Forelimb muscle (tissue), 1 donor: ENCODE data around the gene GP5. TPM values are rescaled to one million over a fixed set of nuclear protein-coding genes. Genes with fewer than 3 reads are reported as not detected.

ENCODE experiments used
- DNase-seq: peaks from one replicate; pipeline ENCODE4 v3.0.0-alpha.2; 2013; ENCODE audit warnings: low read depth
- polyA plus RNA-seq: library from polyadenylated mRNA; unstranded; fragments of 120-200 nt; gene quantifications from one replicate; pipeline ENCODE4 v1.2.1, GENCODE V29; 2013; ENCODE audit not compliant: insufficient read length

Gene GP5
- polyA plus RNA-seq, 1 donor = 0.35 TPM

DNA sequence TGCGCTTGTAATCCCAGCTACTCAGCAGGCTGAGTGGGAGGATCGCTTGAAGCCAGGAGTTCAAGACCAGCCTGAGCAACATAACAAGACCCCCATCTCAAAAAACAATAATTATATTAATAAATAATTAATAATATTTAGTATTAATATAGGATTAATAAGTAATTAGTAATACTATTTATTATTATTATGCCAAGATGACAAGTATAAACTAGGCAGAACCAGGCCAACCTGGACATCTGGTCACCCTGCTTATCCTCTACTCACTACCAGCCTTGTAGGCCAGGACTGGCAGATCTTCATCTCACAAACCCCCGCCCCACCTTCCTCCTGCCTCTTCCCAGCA, 48.4 kb downstream of the GP5 start:
- DNase-seq = no peak

DNA sequence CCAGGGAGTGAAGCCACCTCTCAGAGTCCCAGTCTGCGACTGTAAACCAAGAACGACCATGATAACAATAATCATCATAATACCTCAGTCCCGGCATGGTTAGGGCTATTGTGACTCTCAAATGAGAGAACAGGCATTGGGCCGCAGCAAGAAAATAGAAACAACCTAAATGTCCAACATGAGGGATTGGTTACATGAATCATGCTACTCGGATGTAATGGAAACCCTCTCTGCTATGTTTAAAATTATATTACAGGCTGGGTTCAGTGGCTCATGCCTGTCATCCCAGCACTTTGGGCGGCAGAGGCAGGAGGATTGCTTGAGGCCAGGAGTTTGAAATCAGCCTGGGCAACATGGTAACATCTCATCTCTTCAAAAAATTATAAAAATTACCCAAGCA, 50.7 kb downstream of the GP5 start:
- DNase-seq = no peak

DNA sequence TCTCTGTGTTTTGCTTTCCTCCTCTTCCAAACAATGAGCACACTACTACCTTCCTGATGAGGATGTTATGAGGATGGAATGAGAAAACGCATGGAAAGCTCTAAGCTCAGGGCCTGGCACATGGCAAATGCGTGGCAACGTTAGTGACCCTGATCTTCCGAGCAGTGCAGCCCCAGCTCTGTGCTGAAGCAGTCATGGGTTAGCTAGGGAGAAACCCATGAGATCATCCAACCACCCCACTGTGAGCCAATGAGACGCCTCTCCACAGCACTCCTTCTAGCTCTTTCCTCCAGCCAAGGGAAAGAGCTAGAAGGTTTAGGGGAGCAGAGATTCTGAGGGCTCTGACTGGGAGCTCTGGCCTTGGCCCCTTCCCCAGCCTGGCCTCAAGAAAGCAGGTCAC, 52.4 kb downstream of the GP5 start:
- DNase-seq = no peak

DNA sequence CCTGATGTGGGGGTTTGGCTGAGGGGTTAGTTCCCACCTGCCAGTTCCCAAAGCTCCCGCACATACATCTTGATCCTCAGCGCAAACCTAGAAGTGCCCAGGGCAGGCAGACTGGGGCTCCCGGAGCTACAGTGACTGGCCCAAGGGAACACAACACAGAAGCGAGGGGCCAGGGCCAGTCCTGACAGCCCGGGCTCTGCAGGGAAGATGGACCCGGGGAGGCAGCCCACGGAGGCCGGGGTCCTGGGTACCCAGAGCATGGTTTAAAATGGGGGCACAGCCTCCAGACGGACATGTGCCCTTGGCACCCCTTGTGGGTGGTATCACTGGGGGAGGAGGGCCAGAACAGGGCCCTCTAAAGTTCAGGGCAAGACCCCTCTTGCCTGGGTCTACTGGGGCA, 53.0 kb downstream of the GP5 start:
- no peak for DNase-seq

Other genes with a start within 250 kb of the GP5 start
- not detected for gene CPN2, start 47.9 kb downstream of the GP5 start, polyA plus RNA-seq
- gene LRRC15, start 29.5 kb downstream of the GP5 start, polyA plus RNA-seq = 0.18 TPM
- gene ATP13A3, start 87.7 kb upstream of the GP5 start, polyA plus RNA-seq = 22.6 TPM
- 26.7 TPM for gene TMEM44, start 234.2 kb upstream of the GP5 start, polyA plus RNA-seq